IPS DF 19.7 (cell line): ENCODE measurements around the gene APOE.
"Not testable (repeated sequence)": the region's sequence is repeated elsewhere in the genome, so short reads cannot be mapped to it uniquely, and the experiment has no call there.

ENCODE experiments used
- DNase-seq: peaks from one replicate; pipeline ENCODE4 v3.0.0-alpha.2; 2013; ENCODE audit warnings: low read depth, low spot score

The APOE gene

GRCh38 chr19:44905437-44906160, at the start of gene APOE:
TSS of gene APOE (plus strand) at chr19:44905796. CDS start at chr19:44906625, 829 bp downstream.
- no peak for DNase-seq

GRCh38 chr19:44856421-44857083, 49.0 kb upstream of the APOE start:
- DNase-seq: no peak

GRCh38 chr19:44857837-44858236, 47.8 kb upstream of the APOE start:
- DNase-seq: no peak

GRCh38 chr19:44861576-44861975, 44.0 kb upstream of the APOE start:
- not testable (repeated sequence) for DNase-seq

- no peak for DNase-seq
Observed at GRCh38 chr19:44863990-44864389, 41.6 kb upstream of the APOE start.

- no peak for DNase-seq
Observed at GRCh38 chr19:44865196-44865767, 40.3 kb upstream of the APOE start.

GRCh38 chr19:44866664-44867063, 38.9 kb upstream of the APOE start:
- no peak for DNase-seq

- DNase-seq: no peak
Observed at GRCh38 chr19:44867578-44867977, 38.0 kb upstream of the APOE start.

GRCh38 chr19:44869733-44870470, 35.7 kb upstream of the APOE start:
- DNase-seq: no peak

- no peak for DNase-seq
Observed at GRCh38 chr19:44871809-44872208, 33.8 kb upstream of the APOE start.

- DNase-seq: no peak
Observed at GRCh38 chr19:44872661-44873060, 32.9 kb upstream of the APOE start.

- DNase-seq: no peak
Observed at GRCh38 chr19:44874317-44874716, 31.3 kb upstream of the APOE start.

- DNase-seq: no peak
Observed at GRCh38 chr19:44875666-44876451, 29.7 kb upstream of the APOE start.

GRCh38 chr19:44876930-44877535, 28.6 kb upstream of the APOE start:
- no peak for DNase-seq

- no peak for DNase-seq
Observed at GRCh38 chr19:44878120-44878865, 27.3 kb upstream of the APOE start.

GRCh38 chr19:44879309-44880065, 26.1 kb upstream of the APOE start:
- DNase-seq: no peak

GRCh38 chr19:44882063-44882462, 23.5 kb upstream of the APOE start:
- no peak for DNase-seq

GRCh38 chr19:44882619-44883397, 22.8 kb upstream of the APOE start:
- not testable (repeated sequence) for DNase-seq

GRCh38 chr19:44883922-44884321, 21.7 kb upstream of the APOE start:
- DNase-seq: no peak
